HG03175 (cell line): ENCODE results near the gene RAB4B.
A peak's percentile ranks its signal among the peaks of the same experiment; 100 is the strongest.
"Not testable (repeated sequence)": the region's sequence is repeated elsewhere in the genome, so short reads cannot be mapped to it uniquely, and the experiment has no call there.

Experiments
- ATAC-seq: cut with Tn5 transposase; IDR thresholded peaks from one replicate; pipeline ENCODE4 v1.9.1; 2021; ENCODE audit warnings: mild to moderate bottlenecking, moderate library complexity; ENCODE audit not compliant: unreplicated experiment

The RAB4B gene

GRCh38 chr19:40750058-40750873 lies 27.8 kb upstream of the RAB4B start, which contains the start of gene ACTMAP:
TSS of gene ACTMAP (minus strand) at chr19:40750477. CDS start at chr19:40749803, 674 bp downstream.
- peak; percentile 88 for ATAC-seq

- ATAC-seq: peak; percentile 59
Observed at GRCh38 chr19:40750874-40751537, 27.0 kb upstream of the RAB4B start, which contains the start of gene SNRPA. TSS of gene SNRPA (plus strand) at chr19:40751203. CDS start at chr19:40751409, 206 bp downstream.

DNA sequence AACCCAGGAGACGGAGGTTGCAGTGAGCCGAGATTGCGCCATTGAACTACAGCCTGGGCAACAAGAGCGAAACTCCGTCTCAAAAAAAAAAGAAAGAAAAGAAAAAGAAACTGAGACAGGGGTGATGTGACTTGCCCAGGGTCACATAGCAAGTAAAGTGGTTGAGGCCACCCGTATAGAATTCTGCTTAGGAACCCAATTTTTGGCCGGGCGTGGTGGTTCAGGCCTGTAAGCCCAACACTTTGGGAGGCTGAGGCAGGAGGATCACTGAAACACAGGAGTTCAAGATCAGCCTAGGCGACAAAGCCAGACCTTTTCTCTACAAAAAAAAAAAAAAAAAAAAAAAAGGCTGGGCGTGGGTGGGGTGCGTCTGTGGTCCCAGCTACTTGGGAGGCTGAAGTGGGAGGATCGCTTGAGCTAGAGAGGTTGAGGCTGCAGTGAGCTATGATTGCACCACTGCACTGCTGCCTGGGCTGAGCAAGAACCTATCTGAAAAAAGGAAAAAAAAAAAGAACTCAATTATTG lies 25.7 kb upstream of the RAB4B start:
- no peak for ATAC-seq

- no peak for ATAC-seq
Observed at GRCh38 chr19:40754611-40755247, 23.3 kb upstream of the RAB4B start.

DNA sequence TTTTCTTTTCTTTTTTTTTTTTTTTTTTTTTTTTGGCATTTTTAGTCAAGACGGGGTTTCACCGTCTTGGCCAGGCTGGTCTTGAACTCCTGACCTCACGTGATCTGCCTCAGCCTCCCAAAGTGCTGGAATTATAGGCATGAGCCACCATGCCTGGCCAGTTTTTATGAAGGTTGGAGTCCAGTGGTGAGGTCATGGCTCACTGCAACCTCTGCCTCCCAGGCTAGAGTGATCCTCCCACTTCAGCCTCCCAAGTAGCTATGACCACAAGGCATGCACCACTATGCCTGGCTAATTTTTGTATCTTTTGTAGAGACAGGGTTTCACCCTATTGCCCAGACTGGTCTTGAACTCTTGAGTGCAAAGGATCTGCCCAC lies 22.8 kb upstream of the RAB4B start:
- no peak for ATAC-seq

GRCh38 chr19:40755791-40756190 lies 22.3 kb upstream of the RAB4B start:
- no peak for ATAC-seq

GRCh38 chr19:40756502-40757110 lies 21.4 kb upstream of the RAB4B start:
- ATAC-seq: no peak

- no peak for ATAC-seq
Observed at GRCh38 chr19:40758491-40758890, 19.6 kb upstream of the RAB4B start.

DNA sequence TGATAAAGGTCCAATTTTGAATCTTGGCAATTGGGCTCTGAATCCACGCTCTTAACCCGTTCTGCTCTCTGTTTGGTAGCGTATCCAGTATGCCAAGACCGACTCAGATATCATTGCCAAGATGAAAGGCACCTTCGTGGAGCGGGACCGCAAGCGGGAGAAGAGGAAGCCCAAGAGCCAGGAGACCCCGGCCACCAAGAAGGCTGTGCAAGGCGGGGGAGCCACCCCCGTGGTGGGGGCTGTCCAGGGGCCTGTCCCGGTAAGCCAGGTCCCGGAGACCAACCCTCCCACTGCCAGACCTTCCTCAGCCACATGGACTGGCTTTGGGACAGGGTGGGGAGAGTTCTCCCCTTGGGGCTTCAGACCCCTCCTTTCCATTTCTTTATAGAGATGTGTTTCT lies 18.7 kb upstream of the RAB4B start:
- no peak for ATAC-seq

- ATAC-seq: no peak
Observed at GRCh38 chr19:40762754-40763470, 15.1 kb upstream of the RAB4B start.

DNA sequence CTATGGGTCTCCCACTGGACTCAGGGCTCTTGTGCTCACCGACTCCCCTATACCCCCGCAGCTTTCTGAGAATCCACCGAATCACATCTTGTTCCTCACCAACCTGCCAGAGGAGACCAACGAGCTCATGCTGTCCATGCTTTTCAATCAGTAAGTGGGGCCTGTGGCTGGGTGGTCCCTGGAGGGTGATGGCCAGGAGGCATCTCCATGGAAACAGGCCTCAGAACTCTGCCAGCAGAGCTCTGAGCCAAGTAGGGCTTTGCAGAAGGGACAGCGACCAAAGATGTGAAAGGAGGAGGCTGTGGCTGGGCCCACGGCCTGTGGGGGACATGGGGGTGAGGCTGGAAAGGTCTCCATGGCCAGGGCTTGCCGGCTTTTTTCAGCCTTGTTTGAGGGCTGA lies 14.5 kb upstream of the RAB4B start:
- ATAC-seq: no peak

DNA sequence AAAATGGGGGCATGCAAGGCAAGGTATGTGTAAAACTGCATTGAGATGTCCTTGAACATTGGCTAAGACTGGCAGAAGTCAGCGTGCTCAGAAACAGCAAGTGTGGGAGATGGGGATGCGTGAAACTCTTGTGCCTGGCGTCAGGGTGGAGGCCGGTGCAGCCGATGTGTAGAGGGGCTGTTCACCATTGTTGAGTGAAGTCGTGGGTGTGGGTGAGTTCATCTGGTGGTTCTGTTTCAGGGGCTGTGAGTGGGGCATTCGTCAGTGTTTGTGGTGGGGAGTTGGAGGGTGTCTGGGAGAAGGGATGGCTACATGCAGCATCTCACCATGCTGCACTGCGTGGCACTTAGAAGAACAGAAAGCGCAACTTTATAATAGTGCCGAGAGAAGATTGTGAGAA lies 14.1 kb upstream of the RAB4B start:
- ATAC-seq: no peak

GRCh38 chr19:40766385-40766784 lies 11.7 kb upstream of the RAB4B start:
- not testable (repeated sequence) for ATAC-seq

- no peak for ATAC-seq
Observed at GRCh38 chr19:40768869-40769268, 9.2 kb upstream of the RAB4B start.

GRCh38 chr19:40771101-40771862 lies 6.8 kb upstream of the RAB4B start:
- not testable (repeated sequence) for ATAC-seq

DNA sequence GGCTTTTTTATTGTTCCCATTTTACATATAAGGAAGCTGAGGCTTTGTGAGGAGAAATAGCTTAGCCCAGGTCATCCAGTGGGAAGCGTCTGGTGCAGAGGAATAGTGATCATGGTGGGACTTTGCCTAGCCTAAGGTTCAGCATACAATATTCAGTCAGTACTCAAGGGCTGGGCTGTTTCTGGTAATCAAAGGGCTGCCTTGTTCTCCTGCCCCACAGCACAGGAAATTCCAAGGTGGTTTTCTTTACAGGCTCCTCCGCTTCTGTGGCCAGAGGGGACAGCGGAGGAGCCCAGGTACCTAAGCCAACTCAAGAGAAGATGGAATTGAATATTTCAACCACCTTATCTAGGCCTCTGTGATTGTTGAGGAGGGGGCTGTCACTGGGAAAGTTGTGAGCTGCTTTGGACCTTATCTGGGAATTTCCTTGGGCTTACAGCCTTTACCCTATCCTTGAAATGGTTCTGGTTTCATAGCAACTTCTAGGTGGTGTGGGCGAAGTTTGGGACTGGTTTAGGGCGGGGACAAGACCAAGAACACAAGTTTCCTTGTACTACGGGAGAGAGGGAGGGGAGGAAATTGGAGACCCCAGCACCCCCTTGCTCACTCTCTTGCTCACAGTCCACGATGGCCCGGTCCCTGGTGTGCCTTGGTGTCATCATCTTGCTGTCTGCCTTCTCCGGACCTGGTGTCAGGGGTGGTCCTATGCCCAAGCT lies 3.0 kb upstream of the RAB4B start, which contains the start of gene MIA:
Gene MIA, plus strand, starts transcription at position 606 of the 716 bp plus-strand sequence. Its CDS starts 22 bp downstream, at position 628.
- ATAC-seq: no peak

DNA sequence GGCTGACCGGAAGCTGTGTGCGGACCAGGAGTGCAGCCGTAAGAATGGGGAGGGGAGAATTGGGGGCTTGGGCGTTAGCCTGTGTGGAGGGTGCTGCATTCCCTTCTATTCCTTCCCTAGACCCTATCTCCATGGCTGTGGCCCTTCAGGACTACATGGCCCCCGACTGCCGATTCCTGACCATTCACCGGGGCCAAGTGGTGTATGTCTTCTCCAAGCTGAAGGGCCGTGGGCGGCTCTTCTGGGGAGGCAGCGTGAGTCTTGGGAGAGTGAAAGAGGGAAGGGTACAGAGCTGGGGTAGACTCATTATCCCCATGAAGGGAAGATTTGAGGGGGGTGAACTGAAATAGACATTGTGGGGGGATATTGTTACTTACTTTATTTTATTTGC lies 2.4 kb upstream of the RAB4B start:
- no peak for ATAC-seq

DNA sequence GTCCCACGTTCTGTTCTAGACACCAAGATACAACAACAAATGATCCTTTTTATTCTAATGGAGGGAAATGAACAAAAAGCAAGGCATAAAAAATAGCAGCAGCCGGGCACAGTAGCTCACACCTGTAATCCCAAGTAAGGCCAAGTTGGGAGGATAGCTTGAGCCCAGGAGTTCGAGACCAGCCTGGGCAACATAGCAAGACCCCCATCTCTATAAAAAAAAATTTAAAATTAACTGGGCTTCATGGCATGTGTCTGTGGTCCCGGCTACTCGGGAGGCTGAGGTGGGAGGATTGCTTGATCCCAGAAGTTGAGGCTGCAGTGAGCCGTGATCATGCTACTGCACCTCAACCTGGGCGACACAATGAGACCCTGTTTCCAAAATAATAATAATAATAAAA lies 1.7 kb upstream of the RAB4B start:
- ATAC-seq: no peak
